ENCODE results near the gene ARIH1. TPM values are rescaled to one million over a fixed set of nuclear protein-coding genes. Genes with fewer than 3 reads are reported as not detected.
A peak's percentile ranks its signal among the peaks of the same experiment; 100 is the strongest.

Gene ARIH1
- total RNA-seq, 1 donor from 2014 or later, result 172 TPM

DNA sequence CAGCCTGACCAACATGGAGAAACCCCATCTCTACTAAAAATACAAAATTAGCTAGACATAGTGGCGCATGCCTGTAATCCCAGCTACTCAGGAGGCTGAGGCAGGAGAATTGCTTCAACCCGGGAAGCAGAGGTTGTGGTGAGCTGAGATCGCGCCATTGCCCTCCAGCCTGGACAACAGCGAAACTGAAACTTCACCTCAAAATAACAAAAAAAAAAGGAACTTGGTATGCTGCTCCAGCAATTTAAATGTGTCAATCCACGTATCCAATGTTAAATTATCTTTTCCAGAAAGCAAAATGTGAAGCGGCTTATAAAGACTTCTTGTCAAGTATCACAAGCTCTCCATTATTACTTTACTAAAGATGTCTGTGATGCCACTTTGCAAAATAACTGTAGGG, 9.9 kb upstream of the ARIH1 start:
- DNase-seq (ENCODE audit: extremely low spot score, unreplicated experiment), result no peak
- peaks cover 2% of the 10 kb centered on the region for H3K27me3 Mint-ChIP-seq (ENCODE audit: unreplicated experiment)
- no peaks in the 10 kb centered on the region for H3K9me3 Mint-ChIP-seq (ENCODE audit: unreplicated experiment)
- TF ChIP-seq, protein P1, sequence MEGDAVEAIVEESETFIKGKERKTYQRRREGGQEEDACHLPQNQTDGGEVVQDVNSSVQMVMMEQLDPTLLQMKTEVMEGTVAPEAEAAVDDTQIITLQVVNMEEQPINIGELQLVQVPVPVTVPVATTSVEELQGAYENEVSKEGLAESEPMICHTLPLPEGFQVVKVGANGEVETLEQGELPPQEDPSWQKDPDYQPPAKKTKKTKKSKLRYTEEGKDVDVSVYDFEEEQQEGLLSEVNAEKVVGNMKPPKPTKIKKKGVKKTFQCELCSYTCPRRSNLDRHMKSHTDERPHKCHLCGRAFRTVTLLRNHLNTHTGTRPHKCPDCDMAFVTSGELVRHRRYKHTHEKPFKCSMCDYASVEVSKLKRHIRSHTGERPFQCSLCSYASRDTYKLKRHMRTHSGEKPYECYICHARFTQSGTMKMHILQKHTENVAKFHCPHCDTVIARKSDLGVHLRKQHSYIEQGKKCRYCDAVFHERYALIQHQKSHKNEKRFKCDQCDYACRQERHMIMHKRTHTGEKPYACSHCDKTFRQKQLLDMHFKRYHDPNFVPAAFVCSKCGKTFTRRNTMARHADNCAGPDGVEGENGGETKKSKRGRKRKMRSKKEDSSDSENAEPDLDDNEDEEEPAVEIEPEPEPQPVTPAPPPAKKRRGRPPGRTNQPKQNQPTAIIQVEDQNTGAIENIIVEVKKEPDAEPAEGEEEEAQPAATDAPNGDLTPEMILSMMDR (IDR thresholded peaks at IDR 0.05), result no peak
- H3K27ac Mint-ChIP-seq (ENCODE audit: unreplicated experiment), result no peak overlapping the region
- H3K4me1 Mint-ChIP-seq (ENCODE audit: unreplicated experiment), result peaks cover 7% of the 10 kb centered on the region
- H3K36me3 Mint-ChIP-seq (ENCODE audit: unreplicated experiment), result no peaks in the 10 kb centered on the region
- H3K4me3 Mint-ChIP-seq (ENCODE audit: unreplicated experiment), result no peak overlapping the region

GRCh38 chr15:72468103-72468502, 6.0 kb upstream of the ARIH1 start:
- H3K36me3 Mint-ChIP-seq (ENCODE audit: unreplicated experiment), result peaks cover 2% of the 10 kb centered on the region
- TF ChIP-seq, protein P1 (IDR thresholded peaks at IDR 0.05), result no peak

GRCh38 chr15:72472992-72473610, 1.0 kb upstream of the ARIH1 start:
- Mint-ChIP-seq H3K9me3 (ENCODE audit: unreplicated experiment) (no peaks in the 10 kb centered on the region), H3K36me3 (ENCODE audit: unreplicated experiment) (peaks cover 11% of the 10 kb centered on the region), H3K4me3 (ENCODE audit: unreplicated experiment) (peak overlapping the region; percentile 94), H3K27me3 (ENCODE audit: unreplicated experiment) (no peaks in the 10 kb centered on the region), H3K4me1 (ENCODE audit: unreplicated experiment) (peaks cover 33% of the 10 kb centered on the region), H3K27ac (ENCODE audit: unreplicated experiment) (peak overlapping the region; percentile 99)
- TF ChIP-seq, protein P1 (IDR thresholded peaks at IDR 0.05), result peak; percentile 47
- DNase-seq (ENCODE audit: extremely low spot score, unreplicated experiment), result no peak

More at GRCh38 chr15:72468103-72468502, 6.0 kb upstream of the ARIH1 start:
- Mint-ChIP-seq H3K4me1 (ENCODE audit: unreplicated experiment) (peaks cover 4% of the 10 kb centered on the region), H3K27me3 (ENCODE audit: unreplicated experiment) (no peaks in the 10 kb centered on the region), H3K4me3 (ENCODE audit: unreplicated experiment) (no peak overlapping the region), H3K9me3 (ENCODE audit: unreplicated experiment) (no peaks in the 10 kb centered on the region), H3K27ac (ENCODE audit: unreplicated experiment) (no peak overlapping the region)
- no peak for DNase-seq (ENCODE audit: extremely low spot score, unreplicated experiment)

DNA sequence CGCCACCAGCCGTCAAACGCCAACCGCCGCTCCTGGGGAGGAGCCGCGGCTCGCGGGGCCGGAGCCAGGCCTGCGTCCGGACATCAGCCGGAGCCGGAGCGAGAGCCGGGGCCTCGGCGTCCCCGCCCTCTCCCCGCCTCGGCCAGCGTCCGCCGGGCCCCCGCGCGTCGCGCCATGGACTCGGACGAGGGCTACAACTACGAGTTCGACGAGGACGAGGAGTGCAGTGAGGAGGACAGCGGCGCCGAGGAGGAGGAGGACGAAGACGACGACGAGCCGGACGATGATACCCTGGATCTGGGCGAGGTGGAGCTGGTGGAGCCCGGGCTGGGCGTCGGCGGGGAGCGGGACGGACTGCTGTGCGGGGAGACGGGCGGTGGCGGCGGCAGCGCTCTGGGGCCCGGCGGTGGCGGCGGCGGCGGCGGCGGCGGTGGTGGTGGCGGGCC, 359 bp downstream of the ARIH1 start:
- Mint-ChIP-seq H3K36me3 (ENCODE audit: unreplicated experiment) (peaks cover 22% of the 10 kb centered on the region), H3K4me3 (ENCODE audit: unreplicated experiment) (peak overlapping the region; percentile 94), H3K4me1 (ENCODE audit: unreplicated experiment) (peaks cover 40% of the 10 kb centered on the region), H3K9me3 (ENCODE audit: unreplicated experiment) (no peaks in the 10 kb centered on the region), H3K27me3 (ENCODE audit: unreplicated experiment) (no peaks in the 10 kb centered on the region), H3K27ac (ENCODE audit: unreplicated experiment) (peak overlapping the region; percentile 99)
- no peak for DNase-seq (ENCODE audit: extremely low spot score, unreplicated experiment)
- TF ChIP-seq, protein P1 (IDR thresholded peaks at IDR 0.05), result no peak

GRCh38 chr15:72474912-72475628, 940 bp downstream of the ARIH1 start:
- TF ChIP-seq, protein P1 (IDR thresholded peaks at IDR 0.05), result no peak
- Mint-ChIP-seq H3K4me1 (ENCODE audit: unreplicated experiment) (peaks cover 40% of the 10 kb centered on the region), H3K9me3 (ENCODE audit: unreplicated experiment) (no peaks in the 10 kb centered on the region), H3K27me3 (ENCODE audit: unreplicated experiment) (no peaks in the 10 kb centered on the region), H3K36me3 (ENCODE audit: unreplicated experiment) (peaks cover 23% of the 10 kb centered on the region), H3K4me3 (ENCODE audit: unreplicated experiment) (peak overlapping the region; percentile 94), H3K27ac (ENCODE audit: unreplicated experiment) (peak overlapping the region; percentile 97)
- peak; percentile 91 for DNase-seq (ENCODE audit: extremely low spot score, unreplicated experiment)

All from osteocyte (in vitro differentiated cells).